Ishikawa (cell line): ENCODE measurements around the gene TSEN34.

Source experiments
- CEBPB ChIP-seq: IDR thresholded peaks from 2 replicates; pipeline ENCODE4 v1.6.1; 2012
- CREB1 ChIP-seq: IDR thresholded peaks from 2 replicates; pipeline ENCODE4 v1.6.1; 2012; ENCODE audit warnings: low read depth
- EGR1 ChIP-seq: IDR thresholded peaks from 2 replicates; pipeline ENCODE4 v1.6.1; 2012
- EP300 ChIP-seq: IDR thresholded peaks from 2 replicates; pipeline ENCODE4 v1.6.1; 2012; ENCODE audit warnings: borderline replicate concordance
- FOXM1 ChIP-seq: IDR thresholded peaks from 2 replicates; pipeline ENCODE4 v1.6.1; 2012; ENCODE audit warnings: low read depth, borderline replicate concordance
- MAX ChIP-seq: IDR thresholded peaks from 2 replicates; pipeline ENCODE4 v1.6.1; 2012
- NFIC ChIP-seq: IDR thresholded peaks from 2 replicates; pipeline ENCODE4 v1.6.1; 2012
- RAD21 ChIP-seq: IDR thresholded peaks from 2 replicates; pipeline ENCODE4 v1.6.1; 2012; ENCODE audit warnings: low read depth
- REST ChIP-seq: IDR thresholded peaks from 2 replicates; pipeline ENCODE4 v1.6.1; 2012; ENCODE audit warnings: low read depth, mild to moderate bottlenecking
- TAF1 ChIP-seq: IDR thresholded peaks from 2 replicates; pipeline ENCODE4 v1.6.1; 2012; ENCODE audit warnings: low read depth, mild to moderate bottlenecking
- TCF12 ChIP-seq: IDR thresholded peaks from 2 replicates; pipeline ENCODE4 v1.6.1; 2012; ENCODE audit warnings: low read depth
- TEAD4 ChIP-seq: IDR thresholded peaks from 2 replicates; pipeline ENCODE4 v1.6.1; 2012
- USF1 ChIP-seq: IDR thresholded peaks from 2 replicates; pipeline ENCODE4 v1.6.1; 2012
- YY1 ChIP-seq: IDR thresholded peaks from 2 replicates; pipeline ENCODE4 v1.6.1; 2012; ENCODE audit warnings: low read depth
- ZBTB7A ChIP-seq: IDR thresholded peaks from 2 replicates; pipeline ENCODE4 v1.6.1; 2012; ENCODE audit warnings: low read depth

TSEN34 gene

GRCh38 chr19:54178581-54179261 is 12.4 kb upstream of the TSEN34 start:
- TF ChIP-seq NFIC (no peak), USF1 (peak; percentile 41; the same call in 1 of the 2 replicates)

- TF ChIP-seq RAD21 (no peak), TCF12 (no peak), MAX (no peak)
Measured at GRCh38 chr19:54179262-54179852, 11.8 kb upstream of the TSEN34 start.

- TF ChIP-seq MAX, result no peak
- no peak for TF ChIP-seq RAD21
- no peak for TF ChIP-seq TAF1
- TF ChIP-seq YY1, result no peak
- no peak for TF ChIP-seq TCF12
- no peak for TF ChIP-seq CREB1
- no peak for TF ChIP-seq EGR1
- TF ChIP-seq EP300, result no peak
Measured at GRCh38 chr19:54179921-54180461, 11.1 kb upstream of the TSEN34 start.

GRCh38 chr19:54180691-54181091 is 10.4 kb upstream of the TSEN34 start:
- TF ChIP-seq EP300 (no peak), USF1 (no peak)

- TF ChIP-seq NFIC (no peak), ZBTB7A (no peak), RAD21 (no peak), TAF1 (no peak), EP300 (no peak), REST (no peak), CEBPB (no peak), YY1 (no peak), EGR1 (no peak), TCF12 (no peak), TEAD4 (no peak), USF1 (no peak), CREB1 (no peak), FOXM1 (no peak), MAX (no peak)
Measured at GRCh38 chr19:54183431-54183830, 7.7 kb upstream of the TSEN34 start.

- no peak for TF ChIP-seq MAX
Measured at GRCh38 chr19:54186351-54186750, 4.8 kb upstream of the TSEN34 start.

GRCh38 chr19:54186934-54187381 is 4.2 kb upstream of the TSEN34 start:
- no peak for TF ChIP-seq NFIC
- no peak for TF ChIP-seq RAD21
- no peak for TF ChIP-seq CEBPB
- TF ChIP-seq TCF12, result no peak
- TF ChIP-seq EP300, result no peak
- no peak for TF ChIP-seq CREB1
- no peak for TF ChIP-seq ZBTB7A
- no peak for TF ChIP-seq YY1
- TF ChIP-seq TAF1, result no peak
- TF ChIP-seq USF1, result no peak
- TF ChIP-seq EGR1, result no peak
- TF ChIP-seq REST, result no peak
- no peak for TF ChIP-seq FOXM1
- TF ChIP-seq TEAD4, result no peak
- no peak for TF ChIP-seq MAX
